GM23248 (cell line): ENCODE measurements around the gene IKZF3. TPM values are rescaled to one million over a fixed set of nuclear protein-coding genes. Genes with fewer than 3 reads are reported as not detected.

Experiments used
- DNase-seq: peaks from one replicate; pipeline ENCODE4 v3.0.0-alpha.2; 2015
- H2AFZ ChIP-seq: fragments of 200-600 bp; sonication (generic); 2 replicates; pipeline ENCODE4 v1.6.1; 2016; ENCODE audit warnings: antibody characterized with exemption
- H3F3A ChIP-seq: fragments of 200-600 bp; sonication (generic); 2 replicates; pipeline ENCODE4 v1.6.1; 2016; ENCODE audit warnings: mild to moderate bottlenecking, antibody characterized with exemption, mixed run types; ENCODE audit not compliant: insufficient read depth
- H3K27ac ChIP-seq: fragments of 200-600 bp; sonication (generic); 2 replicates; pipeline ENCODE4 v1.5.1; 2016; ENCODE audit warnings: mild to moderate bottlenecking
- H3K27me3 ChIP-seq: fragments of 200-600 bp; sonication (generic); replicated peaks from 2 replicates; pipeline ENCODE4 v1.6.1; 2016; ENCODE audit warnings: mild to moderate bottlenecking; ENCODE audit not compliant: insufficient read depth
- H3K36me3 ChIP-seq: fragments of 200-600 bp; sonication (generic); 2 replicates; pipeline ENCODE4 v1.6.1; 2016; ENCODE audit warnings: low read depth, mild to moderate bottlenecking
- H3K4me1 ChIP-seq: fragments of 200-600 bp; sonication (generic); 2 replicates; pipeline ENCODE4 v1.6.1; 2016; ENCODE audit warnings: mild to moderate bottlenecking; ENCODE audit not compliant: insufficient read depth
- H3K4me2 ChIP-seq: fragments of 200-600 bp; sonication (generic); one replicate; pipeline ENCODE4 v1.6.1; 2016; ENCODE audit warnings: mild to moderate bottlenecking; ENCODE audit not compliant: unreplicated experiment
- H3K4me3 ChIP-seq: fragments of 200-600 bp; sonication (generic); 2 replicates; pipeline ENCODE4 v1.5.1; 2016; ENCODE audit warnings: mild to moderate bottlenecking
- H3K79me2 ChIP-seq: fragments of 200-600 bp; sonication (generic); 2 replicates; pipeline ENCODE4 v1.6.1; 2016; ENCODE audit warnings: mild to moderate bottlenecking; ENCODE audit not compliant: insufficient read depth
- H3K9ac ChIP-seq: fragments of 200-600 bp; sonication (generic); 2 replicates; pipeline ENCODE4 v1.6.1; 2016; ENCODE audit warnings: mild to moderate bottlenecking
- H3K9me2 ChIP-seq: fragments of 200-600 bp; sonication (generic); 2 replicates; pipeline ENCODE4 v1.6.1; 2016; ENCODE audit warnings: mixed run types, mild to moderate bottlenecking, moderate library complexity; ENCODE audit not compliant: insufficient read depth
- H3K9me3 ChIP-seq: fragments of 200-600 bp; sonication (generic); one replicate; pipeline ENCODE4 v1.6.1; 2017; ENCODE audit warnings: low read depth
- H4K20me1 ChIP-seq: fragments of 200-600 bp; sonication (generic); 2 replicates; pipeline ENCODE4 v1.6.0; 2016; ENCODE audit not compliant: insufficient read depth
- EZH2 ChIP-seq: fragments of 200-600 bp; sonication (generic); IDR thresholded peaks from 2 replicates; pipeline ENCODE4 v1.6.1; 2018; ENCODE audit warnings: antibody characterized with exemption, mild to moderate bottlenecking; ENCODE audit not compliant: insufficient read depth, poor library complexity, severe bottlenecking
- EZH2phosphoT487 ChIP-seq: fragments of 200-600 bp; sonication (generic); IDR thresholded peaks from 2 replicates; pipeline ENCODE4 v1.6.1; 2018; ENCODE audit warnings: antibody characterized with exemption, moderate library complexity, mild to moderate bottlenecking, low read depth; ENCODE audit not compliant: insufficient read depth
- WGBS, 2 experiments: methylation state at CpG; one replicate each; pipeline ENCODE4 v1.1.6; 2015 to 2017; ENCODE audit warnings: low lambda C conversion rate in 2 of 2, low coverage in 1 of 2; ENCODE audit errors: missing lambda C conversion rate in 2 of 2; 5-methylcytosine and 5-hydroxymethylcytosine counted together
- in situ Hi-C: fragments of 300-500 bp; cut with MboI; formaldehyde crosslinking; loops from 2 replicates; pipeline ENCODE4 v1.15.0; 2020
- polyA plus RNA-seq: library from polyadenylated mRNA; unstranded; fragments of >200 nt; fragmentation: Nextera tagmentation; extraction: Ambion mirVana; gene quantifications from 2 replicates; pipeline ENCODE4 v1.2.1, GENCODE V29; 2016
- total RNA-seq: library from RNA; depleted of rRNA; stranded (reverse); fragments of >200 nt; shearing (Covaris generic); gene quantifications from 2 replicates; pipeline ENCODE4 v1.2.3, GENCODE V29; 2014

Gene IKZF3
- total and polyA plus RNA-seq, 2 experiments from 2014 or later = 0.09 TPM; not detected in 1

GRCh38 chr17:39782481-39782880, 81.6 kb downstream of the IKZF3 start:
- no peak for DNase-seq
- TF ChIP-seq EZH2 = no peak
- TF ChIP-seq EZH2phosphoT487 = no peak
- Histone ChIP-seq H3K9ac (no peak overlapping the region), H3K79me2 (no peaks in the 10 kb centered on the region), H4K20me1 (no peaks in the 10 kb centered on the region), H3K27ac (no peak overlapping the region), H2AFZ (no peak overlapping the region), H3K36me3 (no peaks in the 10 kb centered on the region), H3K27me3 (peaks cover 79% of the 10 kb centered on the region), H3K9me2 (no peaks in the 10 kb centered on the region), H3K4me1 (no peaks in the 10 kb centered on the region), H3K4me2 (no peak overlapping the region), H3K4me3 (no peak overlapping the region), H3F3A (no peaks in the 10 kb centered on the region), H3K9me3 (no peaks in the 10 kb centered on the region)
- in situ Hi-C loops = no loop called here
- WGBS, 2 experiments = 44 to 45% methylated on average over 4 of the region's 4 CpGs

GRCh38 chr17:39781861-39782213, 82.3 kb downstream of the IKZF3 start:
- Histone ChIP-seq H4K20me1 (no peaks in the 10 kb centered on the region), H3K9ac (no peak overlapping the region), H3K36me3 (no peaks in the 10 kb centered on the region), H3K9me3 (no peaks in the 10 kb centered on the region), H2AFZ (no peak overlapping the region), H3K9me2 (no peaks in the 10 kb centered on the region), H3K27me3 (peaks cover 79% of the 10 kb centered on the region), H3K79me2 (no peaks in the 10 kb centered on the region), H3K4me3 (no peak overlapping the region), H3K4me2 (no peak overlapping the region), H3K4me1 (no peaks in the 10 kb centered on the region), H3F3A (no peaks in the 10 kb centered on the region), H3K27ac (no peak overlapping the region)
- 18 to 22% methylated on average over 2 of the region's 2 CpGs for WGBS, 2 experiments
- no peak for DNase-seq
- in situ Hi-C loops = no loop called here
- no peak for TF ChIP-seq EZH2
- no peak for TF ChIP-seq EZH2phosphoT487

- no peak overlapping the region for H3K27ac ChIP-seq
- no peaks in the 10 kb centered on the region for H3K9me3 ChIP-seq
- no peaks in the 10 kb centered on the region for H3K9me2 ChIP-seq
- no peak for TF ChIP-seq EZH2phosphoT487
- no peak for TF ChIP-seq EZH2
- H3K9ac ChIP-seq = no peak overlapping the region
- 22 to 23% methylated on average over 6 of the region's 6 CpGs for whole genome bisulfite sequencing, 2 experiments
- in situ Hi-C loops = no loop called here
- H3K27me3 ChIP-seq = peaks cover 79% of the 10 kb centered on the region
- no peaks in the 10 kb centered on the region for H4K20me1 ChIP-seq
- DNase-seq = no peak
- no peak overlapping the region for H3K4me2 ChIP-seq
- H3K36me3 ChIP-seq = no peaks in the 10 kb centered on the region
- no peaks in the 10 kb centered on the region for H3K79me2 ChIP-seq
- no peak overlapping the region for H2AFZ ChIP-seq
- H3K4me3 ChIP-seq = no peak overlapping the region
- no peaks in the 10 kb centered on the region for H3K4me1 ChIP-seq
- no peaks in the 10 kb centered on the region for H3F3A ChIP-seq
Measured at GRCh38 chr17:39781031-39781860, 82.9 kb downstream of the IKZF3 start.

- TF ChIP-seq EZH2 = no peak
- no peak for TF ChIP-seq EZH2phosphoT487
- no peak overlapping the region for H2AFZ ChIP-seq
- in situ Hi-C loops = no loop called here
- no peaks in the 10 kb centered on the region for H3K9me3 ChIP-seq
- H3K9me2 ChIP-seq = no peaks in the 10 kb centered on the region
- no peak overlapping the region for H3K4me2 ChIP-seq
- no peak overlapping the region for H3K4me3 ChIP-seq
- H4K20me1 ChIP-seq = no peaks in the 10 kb centered on the region
- H3K27ac ChIP-seq = no peak overlapping the region
- DNase-seq = no peak
- H3K4me1 ChIP-seq = no peaks in the 10 kb centered on the region
- no peak overlapping the region for H3K9ac ChIP-seq
- no peaks in the 10 kb centered on the region for H3K79me2 ChIP-seq
- H3F3A ChIP-seq = no peaks in the 10 kb centered on the region
- H3K36me3 ChIP-seq = no peaks in the 10 kb centered on the region
- peaks cover 89% of the 10 kb centered on the region for H3K27me3 ChIP-seq
- 22 to 26% methylated on average over 11 of the region's 11 CpGs for WGBS, 2 experiments
Measured at GRCh38 chr17:39777534-39778365, 86.4 kb downstream of the IKZF3 start.
